Transverse colon (tissue), 4 donors: ENCODE measurements around the gene SDK1. TPM values are rescaled to one million over a fixed set of nuclear protein-coding genes. Genes with fewer than 3 reads are reported as not detected.

Experiments
- DNase-seq: peaks from one replicate; pipeline ENCODE4 v3.0.0-alpha.2; 2019
- H3K27ac ChIP-seq, 4 donors: fragments of 200-600 bp; sonication (generic); 2 replicates each; pipeline ENCODE4 v1.5.1; 2016 to 2018; ENCODE audit warnings: inconsistent platforms in 4 of 4
- H3K27me3 ChIP-seq: fragments of 200-600 bp; sonication (generic); 2 replicates; pipeline ENCODE4 v1.5.1; 2017; ENCODE audit warnings: inconsistent platforms
- H3K36me3 ChIP-seq, 4 donors: fragments of 200-600 bp; sonication (generic); 2 replicates each; pipeline ENCODE4 v1.5.1; 2017 to 2019; ENCODE audit warnings: inconsistent platforms in 4 of 4
- H3K4me1 ChIP-seq, 4 donors: fragments of 200-600 bp; sonication (generic); 2 replicates each; pipeline ENCODE4 v1.5.1; 2017 to 2020; ENCODE audit warnings: inconsistent platforms in 4 of 4
- H3K4me3 ChIP-seq, 4 donors: fragments of 200-600 bp; sonication (generic); 1 replicate in 1 of 4; 2 replicates in 3 of 4; pipeline versions ENCODE4 v1.5.1 to v1.6.1; 2017 to 2019; ENCODE audit warnings: inconsistent platforms in 4 of 4
- H3K9me3 ChIP-seq, 2 donors: fragments of 200-600 bp; sonication (generic); 2 replicates each; pipeline ENCODE4 v1.5.1; 2017 to 2019; ENCODE audit warnings: inconsistent platforms in 2 of 2
- EP300 ChIP-seq: sonication (generic); formaldehyde crosslinking; IDR thresholded peaks from one replicate; pipeline ENCODE4 v1.6.1; 2017; ENCODE audit warnings: antibody characterized with exemption, low read depth
- POLR2A ChIP-seq: fragments of 450-650 bp; IDR thresholded peaks from one replicate; pipeline ENCODE4 v1.6.1; 2016; ENCODE audit warnings: antibody characterized with exemption, mild to moderate bottlenecking, moderate library complexity
- POLR2AphosphoS5 ChIP-seq, 3 donors: sonication (generic); formaldehyde crosslinking; IDR thresholded peaks; one replicate each; pipeline ENCODE4 v1.6.1; 2016; ENCODE audit warnings: antibody characterized with exemption in 3 of 3
- WGBS, 2 donors: methylation state at CpG; one replicate each; pipeline ENCODE4 v1.1.5; 2018; ENCODE audit warnings: low coverage in 1 of 2; 5-methylcytosine and 5-hydroxymethylcytosine counted together
- in situ Hi-C, 4 donors: fragments of 200-750 bp; cut with MboI; loops; one replicate each; pipeline versions ENCODE4 v1.15.0 to v1.15.1; 2017; ENCODE audit warnings: low sequenced_read_pairs in 3 of 4, low pct_ligation_motif_present in 1 of 4, low pct_unique_long_range_greater_than_20kb in 1 of 4
- intact Hi-C: fragments of 100-400 bp; cut with DNase I; formaldehyde crosslinking; loops from one replicate; pipeline ENCODE4 v1.15.1; 2023; ENCODE audit warnings: low total_unique reads
- total RNA-seq, 4 donors: library from RNA; depleted of rRNA; stranded (reverse); fragments of >200 nt; gene quantifications; one replicate each; pipeline ENCODE4 v1.1.0, GENCODE V29; 2016
- TF ChIP-seq, protein P1 (sequence below), 5 experiments: fragments of 200-600 bp in 3 of 5; fragments of 450-650 bp in 2 of 5; sonication (generic) in 3 of 5; IDR thresholded peaks; 1 replicate in 2 of 5; 2 replicates in 3 of 5; pipeline ENCODE4 v1.5.1; 2016 to 2017; ENCODE audit warnings: antibody characterized with exemption in 5 of 5, inconsistent platforms in 3 of 5, mild to moderate bottlenecking in 2 of 5, moderate library complexity in 1 of 5

SDK1 gene
- total RNA-seq, 4 donors from 2014 or later = 4.0 to 8.6 (median 5.4) TPM

- no peak for TF ChIP-seq EP300
- TF ChIP-seq POLR2A = no peak
- TF ChIP-seq, protein P1, sequence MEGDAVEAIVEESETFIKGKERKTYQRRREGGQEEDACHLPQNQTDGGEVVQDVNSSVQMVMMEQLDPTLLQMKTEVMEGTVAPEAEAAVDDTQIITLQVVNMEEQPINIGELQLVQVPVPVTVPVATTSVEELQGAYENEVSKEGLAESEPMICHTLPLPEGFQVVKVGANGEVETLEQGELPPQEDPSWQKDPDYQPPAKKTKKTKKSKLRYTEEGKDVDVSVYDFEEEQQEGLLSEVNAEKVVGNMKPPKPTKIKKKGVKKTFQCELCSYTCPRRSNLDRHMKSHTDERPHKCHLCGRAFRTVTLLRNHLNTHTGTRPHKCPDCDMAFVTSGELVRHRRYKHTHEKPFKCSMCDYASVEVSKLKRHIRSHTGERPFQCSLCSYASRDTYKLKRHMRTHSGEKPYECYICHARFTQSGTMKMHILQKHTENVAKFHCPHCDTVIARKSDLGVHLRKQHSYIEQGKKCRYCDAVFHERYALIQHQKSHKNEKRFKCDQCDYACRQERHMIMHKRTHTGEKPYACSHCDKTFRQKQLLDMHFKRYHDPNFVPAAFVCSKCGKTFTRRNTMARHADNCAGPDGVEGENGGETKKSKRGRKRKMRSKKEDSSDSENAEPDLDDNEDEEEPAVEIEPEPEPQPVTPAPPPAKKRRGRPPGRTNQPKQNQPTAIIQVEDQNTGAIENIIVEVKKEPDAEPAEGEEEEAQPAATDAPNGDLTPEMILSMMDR (IDR thresholded peaks at IDR 0.05) = no peak
- no peak for TF ChIP-seq POLR2AphosphoS5 (IDR thresholded peaks at IDR 0.05)
- intact Hi-C loops (no loop called here), in situ Hi-C loops (no loop called here)
- H3K27me3 ChIP-seq = no peaks in the 10 kb centered on the region
- H3K36me3 ChIP-seq = no peaks in the 10 kb centered on the region
- H3K4me1 ChIP-seq = no peaks in the 10 kb centered on the region
- H3K27ac ChIP-seq = no peak overlapping the region
- WGBS, 2 donors = 77 to 100% methylated on average over 2 to 3 of the region's 3 CpGs
- no peak for DNase-seq
- no peak overlapping the region for H3K4me3 ChIP-seq
- H3K9me3 ChIP-seq = no peaks in the 10 kb centered on the region
Observed at GRCh38 chr7:3688842-3689241, 387.8 kb downstream of the SDK1 start.

GRCh38 chr7:3691478-3692158, 390.6 kb downstream of the SDK1 start:
- WGBS, 2 donors = 82% methylated on average over 5 of the region's 5 CpGs
- DNase-seq = no peak
- no peaks in the 10 kb centered on the region for H3K9me3 ChIP-seq
- TF ChIP-seq EP300 (no peak), POLR2A (no peak), POLR2AphosphoS5 (IDR thresholded peaks at IDR 0.05) (no peak)
- TF ChIP-seq, protein P1 (IDR thresholded peaks at IDR 0.05) = no peak
- H3K27me3 ChIP-seq = no peaks in the 10 kb centered on the region
- no peaks in the 10 kb centered on the region for H3K36me3 ChIP-seq
- in situ Hi-C loops = no loop called here
- intact Hi-C loops = no loop called here
- H3K27ac ChIP-seq = no peak overlapping the region
- H3K4me1 ChIP-seq = no peaks in the 10 kb centered on the region
- no peak overlapping the region for H3K4me3 ChIP-seq

DNA sequence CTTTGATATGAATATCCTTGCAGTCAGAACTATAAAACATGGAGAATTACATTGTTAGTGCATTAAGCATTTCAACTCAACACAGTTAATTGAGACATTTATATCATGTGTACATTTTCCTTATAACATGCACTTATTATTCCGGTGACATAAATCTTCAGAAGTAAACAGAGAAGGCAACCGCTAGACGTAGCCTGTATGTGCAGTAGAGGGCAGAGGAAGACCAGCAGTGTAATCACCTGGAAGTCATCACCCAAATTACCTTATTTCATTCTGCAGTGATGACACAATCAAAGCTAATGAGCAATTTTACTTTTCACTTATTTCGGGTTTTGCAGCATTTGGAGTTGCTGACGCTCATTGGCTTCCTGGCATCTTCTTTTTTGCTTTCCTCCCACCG, 394.6 kb downstream of the SDK1 start:
- no peak overlapping the region for H3K4me3 ChIP-seq
- no peaks in the 10 kb centered on the region for H3K27me3 ChIP-seq
- intact Hi-C loops = no loop called here
- no peaks in the 10 kb centered on the region for H3K4me1 ChIP-seq
- in situ Hi-C loops = no loop called here
- TF ChIP-seq, protein P1 (IDR thresholded peaks at IDR 0.05) = peak in 4 of 5 experiments; percentile 37 to 44 (median 40)
- TF ChIP-seq POLR2A = no peak
- 61 to 76% methylated on average over 6 of the region's 6 CpGs for WGBS, 2 donors
- H3K27ac ChIP-seq = no peak overlapping the region
- no peaks in the 10 kb centered on the region for H3K36me3 ChIP-seq
- H3K9me3 ChIP-seq = no peaks in the 10 kb centered on the region
- DNase-seq = no peak

- H3K27ac ChIP-seq = no peak overlapping the region
- DNase-seq = no peak
- no peaks in the 10 kb centered on the region for H3K4me1 ChIP-seq
- no peak for TF ChIP-seq EP300
- TF ChIP-seq, protein P1 (IDR thresholded peaks at IDR 0.05) = no peak
- no peak for TF ChIP-seq POLR2AphosphoS5 (IDR thresholded peaks at IDR 0.05)
- TF ChIP-seq POLR2A = no peak
- H3K4me3 ChIP-seq = no peak overlapping the region
- no peaks in the 10 kb centered on the region for H3K36me3 ChIP-seq
- no peaks in the 10 kb centered on the region for H3K9me3 ChIP-seq
- intact Hi-C loops (no loop called here), in situ Hi-C loops (no loop called here)
- H3K27me3 ChIP-seq = no peaks in the 10 kb centered on the region
- 81% methylated on average over 4 of the region's 4 CpGs; no CpG with 5 or more reads in 1 of the 2 donors for WGBS, 2 donors
Observed at GRCh38 chr7:3696113-3696512, 395.1 kb downstream of the SDK1 start.
